ENCODE data around the gene ARL6IP4. TPM values are rescaled to one million over a fixed set of nuclear protein-coding genes. Genes with fewer than 3 reads are reported as not detected.

ARL6IP4 gene
- total RNA-seq, 3 donors from 2014 or later: 127 to 171 (median 128) TPM

GRCh38 chr12:122951979-122952892, 28.2 kb upstream of the ARL6IP4 start:
- DNase-seq: peak; percentile 80 to 91 (median 87)
- Histone ChIP-seq H3K4me3 (no peak overlapping the region), H3K4me1 (ENCODE audit: low read depth) (peaks cover 20% of the 10 kb centered on the region), H3K9me3 (no peaks in the 10 kb centered on the region), H3K36me3 (ENCODE audit: low read depth) (no peaks in the 10 kb centered on the region)
- intact Hi-C loops (cut with DNase I, micrococcal nuclease): loop anchor here (2.0 to 10.0 kb wide), 3 partner anchors 90 to 157 kb away; no protein-coding TSS in a partner anchor
- TF ChIP-seq, protein P1, sequence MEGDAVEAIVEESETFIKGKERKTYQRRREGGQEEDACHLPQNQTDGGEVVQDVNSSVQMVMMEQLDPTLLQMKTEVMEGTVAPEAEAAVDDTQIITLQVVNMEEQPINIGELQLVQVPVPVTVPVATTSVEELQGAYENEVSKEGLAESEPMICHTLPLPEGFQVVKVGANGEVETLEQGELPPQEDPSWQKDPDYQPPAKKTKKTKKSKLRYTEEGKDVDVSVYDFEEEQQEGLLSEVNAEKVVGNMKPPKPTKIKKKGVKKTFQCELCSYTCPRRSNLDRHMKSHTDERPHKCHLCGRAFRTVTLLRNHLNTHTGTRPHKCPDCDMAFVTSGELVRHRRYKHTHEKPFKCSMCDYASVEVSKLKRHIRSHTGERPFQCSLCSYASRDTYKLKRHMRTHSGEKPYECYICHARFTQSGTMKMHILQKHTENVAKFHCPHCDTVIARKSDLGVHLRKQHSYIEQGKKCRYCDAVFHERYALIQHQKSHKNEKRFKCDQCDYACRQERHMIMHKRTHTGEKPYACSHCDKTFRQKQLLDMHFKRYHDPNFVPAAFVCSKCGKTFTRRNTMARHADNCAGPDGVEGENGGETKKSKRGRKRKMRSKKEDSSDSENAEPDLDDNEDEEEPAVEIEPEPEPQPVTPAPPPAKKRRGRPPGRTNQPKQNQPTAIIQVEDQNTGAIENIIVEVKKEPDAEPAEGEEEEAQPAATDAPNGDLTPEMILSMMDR (IDR thresholded peaks at IDR 0.05): peak; percentile 77
- peak; percentile 88 for ATAC-seq

- Histone ChIP-seq H3K4me3 (no peak overlapping the region), H3K36me3 (ENCODE audit: low read depth) (no peaks in the 10 kb centered on the region), H3K9me3 (no peaks in the 10 kb centered on the region), H3K4me1 (ENCODE audit: low read depth) (peaks cover 10% of the 10 kb centered on the region)
- ATAC-seq: no peak
- no peak for DNase-seq
- intact Hi-C loops (cut with DNase I, micrococcal nuclease): loop anchor here in 1 of 2 donors (10.0 kb wide), 1 partner anchor 160 kb away; no protein-coding TSS in a partner anchor
- TF ChIP-seq, protein P1 (IDR thresholded peaks at IDR 0.05): no peak
Observed at GRCh38 chr12:122955156-122955555, 25.3 kb upstream of the ARL6IP4 start.

DNA sequence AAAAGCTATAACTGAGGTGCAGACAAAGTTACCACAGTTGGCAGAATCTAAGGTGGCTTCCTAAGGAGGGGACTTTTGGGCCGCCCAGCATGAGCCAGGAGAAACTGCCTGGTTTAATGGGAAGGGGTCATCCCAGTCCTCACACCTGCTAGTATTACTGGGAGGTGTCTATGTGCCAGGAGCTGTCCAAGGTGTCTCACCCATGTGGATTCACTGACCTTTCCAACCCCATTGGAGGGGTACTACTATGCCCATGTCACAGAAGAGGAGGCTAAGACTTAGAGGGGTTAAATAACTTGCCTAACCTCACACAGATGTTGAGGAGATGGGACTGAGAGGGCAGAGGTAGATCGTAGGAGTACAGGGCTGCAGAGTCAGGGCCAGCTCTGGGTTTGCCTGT, 24.4 kb upstream of the ARL6IP4 start:
- no peak for DNase-seq
- H3K9me3 ChIP-seq: no peaks in the 10 kb centered on the region
- H3K4me3 ChIP-seq: no peak overlapping the region
- H3K36me3 ChIP-seq (ENCODE audit: low read depth): no peaks in the 10 kb centered on the region
- no peak for ATAC-seq
- TF ChIP-seq, protein P1 (IDR thresholded peaks at IDR 0.05): no peak
- intact Hi-C loops (cut with DNase I, micrococcal nuclease): loop anchor here in 1 of 2 donors (10.0 kb wide), 1 partner anchor 161 kb away; no protein-coding TSS in a partner anchor
- peaks cover 10% of the 10 kb centered on the region for H3K4me1 ChIP-seq (ENCODE audit: low read depth)

DNA sequence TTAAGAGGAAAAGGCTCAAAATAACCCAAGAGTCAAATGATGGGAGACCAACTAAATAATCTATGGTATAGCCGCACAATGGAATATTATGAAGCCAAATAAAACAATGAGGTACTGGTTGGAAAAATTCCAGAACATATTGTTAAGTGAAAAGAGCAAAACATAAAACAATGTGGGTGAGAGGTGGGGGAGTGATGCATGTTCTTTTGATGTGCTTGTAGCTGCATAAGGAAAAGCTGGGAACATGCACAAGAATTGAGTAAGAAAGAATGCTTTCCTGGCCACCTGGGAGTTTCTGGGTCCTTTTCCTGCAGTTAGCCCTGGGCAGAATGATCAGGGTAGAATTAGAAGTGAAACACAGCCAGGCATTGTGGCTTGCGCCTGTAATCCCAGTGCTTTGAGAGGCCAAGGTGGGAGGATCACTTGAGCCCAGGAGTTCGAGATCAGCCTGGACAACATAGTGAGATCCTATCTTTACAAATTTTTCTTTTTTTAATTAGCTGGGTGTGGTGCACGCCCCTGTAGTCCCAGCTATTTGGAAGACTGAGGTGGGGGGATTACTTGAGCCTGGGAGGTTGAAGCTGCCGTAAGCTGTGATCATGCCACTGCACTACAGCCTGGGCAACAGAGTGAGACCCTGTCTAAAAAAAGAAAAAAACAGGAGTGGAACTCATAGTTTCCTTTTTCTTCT, 22.1 kb upstream of the ARL6IP4 start:
- H3K9me3 ChIP-seq: no peaks in the 10 kb centered on the region
- ATAC-seq: no peak
- H3K4me3 ChIP-seq: no peak overlapping the region

DNA sequence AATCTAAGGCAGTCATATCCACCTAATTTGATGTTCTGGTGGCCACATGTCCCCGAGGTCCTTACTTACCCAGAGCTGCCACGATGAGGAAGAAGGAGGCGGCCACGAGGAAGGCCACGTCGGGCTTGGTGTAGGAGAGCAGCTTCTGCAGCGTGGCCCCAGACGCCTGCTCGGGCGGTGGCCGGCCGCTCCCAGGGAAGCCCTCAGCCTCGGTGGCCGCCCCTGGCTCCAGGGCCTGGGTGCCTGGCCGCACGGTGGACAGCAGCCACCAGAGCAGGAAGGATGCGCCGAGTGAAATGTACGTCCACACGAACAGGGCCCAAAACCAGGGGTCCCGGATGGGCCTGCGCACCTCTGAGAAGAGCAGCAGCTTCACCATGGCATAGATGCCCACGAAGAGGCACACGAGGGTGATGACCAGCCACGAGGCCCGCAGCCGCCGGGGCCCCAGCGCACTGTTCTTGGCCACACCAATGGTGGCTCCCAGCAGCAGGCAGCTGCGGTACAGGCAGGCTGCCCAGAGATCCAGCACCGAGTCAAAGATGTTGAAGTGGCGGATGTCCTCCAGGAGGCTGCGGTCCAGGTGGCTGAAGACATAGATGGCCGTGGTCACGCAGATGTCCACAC, 20.8 kb upstream of the ARL6IP4 start:
- Histone ChIP-seq H3K4me1 (ENCODE audit: low read depth) (peaks cover 15% of the 10 kb centered on the region), H3K4me3 (no peak overlapping the region), H3K9me3 (no peaks in the 10 kb centered on the region), H3K36me3 (ENCODE audit: low read depth) (no peaks in the 10 kb centered on the region)
- DNase-seq (no peak), ATAC-seq (no peak)
- intact Hi-C loops (cut with DNase I, micrococcal nuclease): loop anchor here in 1 of 2 donors (10.0 kb wide), 1 partner anchor 165 kb away; no protein-coding TSS in a partner anchor
- TF ChIP-seq, protein P1 (IDR thresholded peaks at IDR 0.05): no peak

More for the DNA sequence above, 22.1 kb upstream of the ARL6IP4 start:
- DNase-seq: no peak
- Histone ChIP-seq H3K4me1 (ENCODE audit: low read depth) (peaks cover 15% of the 10 kb centered on the region), H3K36me3 (ENCODE audit: low read depth) (no peaks in the 10 kb centered on the region)
- TF ChIP-seq, protein P1 (IDR thresholded peaks at IDR 0.05): no peak
- intact Hi-C loops (cut with DNase I, micrococcal nuclease): loop anchor here in 1 of 2 donors (10.0 kb wide), 1 partner anchor 164 kb away; no protein-coding TSS in a partner anchor
